H54 (cell line): Measurements from ENCODE around the gene NCR3LG1.
A peak's percentile ranks its signal among the peaks of the same experiment; 100 is the strongest.

ENCODE experiments used
- DNase-seq: peaks from one replicate; pipeline ENCODE4 v3.0.0; 2011; ENCODE audit warnings: low spot score, mixed read lengths; ENCODE audit not compliant: insufficient read length
- FAIRE-seq: peaks from 3 replicates; lab custom pipeline; 2011; peaks lifted over from hg19 to GRCh38; lab: Jason Lieb, UNC
- POLR2A ChIP-seq: IDR thresholded peaks from 2 replicates; pipeline ENCODE4 v1.6.1; 2011; ENCODE audit warnings: low read depth, mild to moderate bottlenecking, low read length

The NCR3LG1 gene

DNA sequence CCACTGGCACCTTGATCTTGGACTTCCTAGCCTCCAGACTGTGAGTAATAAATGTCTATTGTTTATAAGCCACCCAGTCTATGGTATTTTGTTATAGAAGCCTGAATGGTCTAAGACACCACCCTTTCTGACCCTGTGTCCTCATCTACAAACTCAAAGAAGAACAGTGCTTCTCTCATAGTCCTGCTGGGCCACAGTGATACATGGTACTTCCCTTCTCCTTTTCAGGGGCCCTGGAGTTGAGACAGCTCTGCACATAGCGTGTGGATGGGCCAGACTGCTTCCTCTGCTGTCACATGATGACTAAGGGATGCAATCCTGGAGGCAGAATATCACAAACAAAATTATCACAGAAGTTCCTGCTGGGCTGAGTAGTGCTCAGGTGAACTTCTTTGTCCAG, 31.9 kb downstream of the NCR3LG1 start:
- TF ChIP-seq POLR2A, result no peak
- DNase-seq (no peak), FAIRE-seq (no peak)

- TF ChIP-seq POLR2A, result no peak
- DNase-seq, result no peak
- no peak for FAIRE-seq
Measured at GRCh38 chr11:17384002-17384511, 32.5 kb downstream of the NCR3LG1 start.

GRCh38 chr11:17385492-17385891, 33.9 kb downstream of the NCR3LG1 start:
- DNase-seq (no peak), FAIRE-seq (no peak)
- no peak for TF ChIP-seq POLR2A

DNA sequence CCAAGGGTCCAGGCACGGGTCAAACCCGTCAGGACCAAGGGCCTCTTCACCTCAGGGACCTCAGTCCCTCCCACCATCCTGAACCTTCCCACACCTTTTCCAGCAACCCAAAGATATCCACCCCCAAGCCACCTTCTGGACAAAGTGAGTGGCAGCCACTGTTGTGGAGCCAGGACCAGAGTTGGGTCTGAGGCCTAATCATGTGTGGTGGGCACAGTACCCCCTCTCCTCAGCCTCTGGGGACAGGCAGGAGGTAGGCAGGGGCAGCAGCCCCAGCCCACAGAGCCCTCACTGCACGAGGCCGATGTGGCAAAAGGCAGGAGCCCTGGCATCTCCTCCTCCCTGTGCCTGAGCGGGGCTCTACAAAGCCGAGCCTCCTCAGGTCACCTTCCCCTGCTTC, 34.3 kb downstream of the NCR3LG1 start:
- FAIRE-seq (no peak), DNase-seq (no peak)
- no peak for TF ChIP-seq POLR2A

DNA sequence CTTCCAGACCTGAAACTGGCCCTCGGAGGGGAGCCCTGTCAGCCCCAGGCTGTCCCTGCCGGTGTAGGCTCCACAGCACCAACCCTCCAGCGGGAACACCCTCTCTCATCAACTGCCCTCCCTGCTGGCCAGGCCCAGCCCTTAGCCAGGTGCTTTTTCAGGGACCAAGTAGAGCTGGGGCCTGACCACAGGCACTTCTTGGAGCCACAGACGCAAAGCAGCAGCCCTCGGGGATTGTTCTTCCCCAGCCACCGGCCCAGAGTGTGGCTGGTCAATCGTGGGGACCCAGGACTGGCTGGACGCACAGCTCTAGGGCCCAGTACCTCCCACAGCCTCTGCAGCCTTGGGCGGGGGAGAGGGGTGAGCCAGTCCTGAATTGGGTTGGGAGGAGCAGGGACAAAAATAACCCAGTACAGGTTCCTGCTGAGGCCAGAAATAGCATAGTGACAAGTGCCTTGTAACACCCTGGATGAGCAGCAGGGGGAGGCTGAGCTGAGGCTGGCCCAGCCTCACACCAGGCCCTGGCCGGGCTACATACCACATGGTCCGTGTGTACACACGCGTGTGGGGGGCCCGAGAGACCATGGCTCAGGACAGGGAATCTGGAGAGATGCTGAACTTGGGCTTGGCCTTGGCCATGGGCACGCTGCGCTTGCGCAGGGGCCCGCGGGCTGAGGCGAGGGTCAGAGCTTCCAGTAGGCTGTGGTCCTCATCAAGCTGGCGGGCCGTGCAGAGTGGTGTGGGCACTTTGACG, 34.9 kb downstream of the NCR3LG1 start:
- TF ChIP-seq POLR2A, result no peak
- peak; percentile 57 for DNase-seq
- no peak for FAIRE-seq

DNA sequence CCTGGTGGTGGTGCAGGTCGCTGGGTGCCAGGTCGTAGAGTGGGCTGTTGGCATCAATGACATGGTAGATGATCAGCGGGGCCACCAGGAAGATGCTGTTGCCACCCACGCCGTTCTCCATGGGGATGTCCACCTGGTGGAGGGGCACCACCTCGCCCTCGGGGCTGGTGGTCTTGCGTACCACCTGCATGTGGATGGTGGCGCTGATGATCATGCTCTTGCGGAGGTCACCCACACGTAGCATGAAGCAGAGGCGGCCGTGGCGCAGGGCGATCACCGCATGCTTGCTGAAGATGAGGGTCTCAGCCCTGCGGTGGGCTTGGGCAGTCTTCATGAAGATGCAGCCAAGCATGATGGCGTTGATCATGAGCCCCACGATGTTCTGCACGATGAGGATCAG, 35.7 kb downstream of the NCR3LG1 start:
- no peak for FAIRE-seq

DNA sequence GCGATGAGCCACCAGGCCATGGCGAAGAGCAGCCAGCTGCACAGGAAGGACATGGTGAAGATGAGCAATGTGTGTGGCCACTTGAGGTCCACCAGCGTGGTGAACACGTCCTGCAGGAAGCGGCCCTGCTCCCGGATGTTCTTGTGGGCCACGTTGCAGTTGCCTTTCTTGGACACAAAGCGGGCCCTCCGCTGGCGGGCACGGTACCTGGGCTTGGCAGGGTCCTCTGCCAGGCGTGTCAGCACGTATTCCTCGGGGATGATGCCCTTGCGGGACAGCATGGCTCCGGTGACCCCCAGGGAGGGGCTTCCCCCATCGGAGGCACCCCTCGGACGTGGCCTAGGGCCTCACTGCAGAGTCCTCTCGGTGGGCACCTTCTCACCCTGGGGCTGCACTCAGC, 36.2 kb downstream of the NCR3LG1 start:
- no peak for FAIRE-seq
- no peak for TF ChIP-seq POLR2A

More for the DNA sequence above, 35.7 kb downstream of the NCR3LG1 start:
- no peak for DNase-seq
- TF ChIP-seq POLR2A, result no peak

GRCh38 chr11:17388609-17389210, 37.1 kb downstream of the NCR3LG1 start, which contains the start of gene KCNJ11:
KCNJ11 (minus strand) TSS chr11:17388659; CDS start chr11:17388091, 568 bp downstream.
- TF ChIP-seq POLR2A, result no peak
- FAIRE-seq (no peak), DNase-seq (no peak)

More for the DNA sequence above, 36.2 kb downstream of the NCR3LG1 start:
- no peak for DNase-seq

GRCh38 chr11:17389211-17389956, 37.8 kb downstream of the NCR3LG1 start:
- TF ChIP-seq POLR2A, result no peak
- FAIRE-seq (no peak), DNase-seq (peak; percentile 77)

DNA sequence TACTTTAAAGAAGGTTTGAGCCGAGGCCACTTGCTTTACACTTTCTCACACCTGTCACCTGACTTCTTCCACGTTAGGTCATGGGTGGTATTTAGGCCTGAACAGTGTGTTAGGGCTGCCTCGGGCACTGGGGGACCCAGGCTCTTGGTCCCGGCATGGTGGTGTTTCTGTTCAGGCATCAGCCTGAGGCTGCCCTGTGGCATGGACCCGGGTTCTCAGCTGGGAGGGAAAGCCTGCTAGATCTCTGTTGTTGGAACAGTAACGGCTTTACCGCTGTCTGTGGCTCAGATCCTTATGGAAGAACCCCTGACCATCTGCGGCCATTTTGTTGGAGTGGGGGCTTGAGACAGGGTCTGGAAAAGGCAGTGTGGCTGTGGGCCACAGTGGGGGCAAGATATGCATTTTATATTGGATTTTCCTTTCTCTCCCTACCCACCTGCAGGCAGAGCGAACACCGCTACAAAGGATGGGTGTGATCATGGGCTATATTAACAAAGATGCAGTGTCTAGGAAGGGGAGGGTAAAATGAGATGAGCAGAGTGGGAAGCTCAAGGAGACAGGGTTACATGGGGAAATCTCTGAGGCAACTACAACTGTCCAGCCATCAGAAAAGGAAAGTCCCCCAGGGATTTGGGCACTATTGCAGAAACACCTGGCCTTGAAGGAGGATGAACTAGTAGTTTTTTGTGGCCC, 38.5 kb downstream of the NCR3LG1 start:
- no peak for TF ChIP-seq POLR2A
- DNase-seq (no peak), FAIRE-seq (no peak)

- no peak for FAIRE-seq
Measured at GRCh38 chr11:17391493-17392355, 40.1 kb downstream of the NCR3LG1 start.

DNA sequence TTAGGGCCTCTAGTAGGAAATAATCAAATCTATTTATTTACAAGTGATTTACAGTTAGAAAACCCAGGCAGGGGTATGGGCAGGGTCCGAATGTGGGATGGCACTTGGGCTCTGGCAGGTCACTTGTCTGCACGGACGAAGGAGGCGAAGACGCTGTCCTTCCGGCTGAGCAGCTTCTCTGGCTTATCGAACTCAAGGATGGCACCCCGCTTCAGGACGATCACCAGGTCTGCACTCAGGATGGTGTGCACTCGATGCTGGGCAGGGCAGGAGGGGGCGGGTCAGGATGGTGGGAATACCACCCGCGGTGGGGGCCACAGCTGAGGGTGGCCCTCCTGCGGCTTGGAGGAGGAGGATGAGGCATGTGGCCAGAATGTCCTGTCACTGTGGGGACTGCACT, 41.3 kb downstream of the NCR3LG1 start:
- FAIRE-seq (no peak), DNase-seq (no peak)
- no peak for TF ChIP-seq POLR2A

More at GRCh38 chr11:17391493-17392355, 40.1 kb downstream of the NCR3LG1 start:
- no peak for DNase-seq
- no peak for TF ChIP-seq POLR2A

DNA sequence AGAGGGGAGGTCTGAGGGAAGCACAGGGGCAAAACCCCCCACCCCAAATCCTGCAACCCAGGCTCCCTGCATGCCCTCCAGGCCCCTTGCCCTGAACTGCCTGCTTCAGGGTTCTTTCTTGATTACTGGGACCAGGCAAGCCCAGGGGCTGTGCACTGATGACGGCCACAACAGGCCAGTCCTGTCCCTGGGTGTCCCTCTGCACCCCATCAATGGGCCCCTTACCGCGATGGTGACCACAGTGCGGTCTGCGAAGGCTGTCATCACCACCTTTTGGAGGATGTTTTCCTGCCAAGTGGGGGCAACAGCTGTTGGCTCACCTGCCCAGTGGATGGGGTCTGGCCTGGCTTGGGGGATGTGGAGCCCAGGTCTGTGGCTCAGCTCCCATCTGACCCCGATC, 41.9 kb downstream of the NCR3LG1 start:
- FAIRE-seq, result no peak
- no peak for TF ChIP-seq POLR2A

More for the DNA sequence above, 41.9 kb downstream of the NCR3LG1 start:
- no peak for DNase-seq
